HUES48 (cell line): ENCODE measurements around the gene ALOX5.

Source experiments
- H3K27ac ChIP-seq: one replicate; pipeline ENCODE4 v1.7.0; 2013; ENCODE audit warnings: low read depth, low read length, inconsistent platforms
- H3K27me3 ChIP-seq: 2 replicates; pipeline ENCODE4 v1.6.1; 2013; ENCODE audit warnings: mild to moderate bottlenecking, low read length; ENCODE audit not compliant: control insufficient read depth, insufficient read depth
- H3K36me3 ChIP-seq: 2 replicates; pipeline ENCODE4 v1.6.1; 2013; ENCODE audit warnings: low read length; ENCODE audit not compliant: control insufficient read depth, insufficient read depth
- H3K4me1 ChIP-seq: 2 replicates; pipeline ENCODE4 v1.6.1; 2013; ENCODE audit warnings: mild to moderate bottlenecking, low read length; ENCODE audit not compliant: control insufficient read depth, insufficient read depth
- H3K4me3 ChIP-seq: 2 replicates; pipeline ENCODE4 v1.5.1; 2013; ENCODE audit warnings: mild to moderate bottlenecking, low read depth, low read length
- H3K9ac ChIP-seq: 2 replicates; pipeline ENCODE4 v1.6.1; 2013; ENCODE audit warnings: mild to moderate bottlenecking, low read depth, low read length, moderate library complexity
- H3K9me3 ChIP-seq: 2 replicates; pipeline ENCODE4 v1.6.1; 2013; ENCODE audit warnings: low read length; ENCODE audit not compliant: control insufficient read depth, insufficient read depth

The ALOX5 gene

DNA sequence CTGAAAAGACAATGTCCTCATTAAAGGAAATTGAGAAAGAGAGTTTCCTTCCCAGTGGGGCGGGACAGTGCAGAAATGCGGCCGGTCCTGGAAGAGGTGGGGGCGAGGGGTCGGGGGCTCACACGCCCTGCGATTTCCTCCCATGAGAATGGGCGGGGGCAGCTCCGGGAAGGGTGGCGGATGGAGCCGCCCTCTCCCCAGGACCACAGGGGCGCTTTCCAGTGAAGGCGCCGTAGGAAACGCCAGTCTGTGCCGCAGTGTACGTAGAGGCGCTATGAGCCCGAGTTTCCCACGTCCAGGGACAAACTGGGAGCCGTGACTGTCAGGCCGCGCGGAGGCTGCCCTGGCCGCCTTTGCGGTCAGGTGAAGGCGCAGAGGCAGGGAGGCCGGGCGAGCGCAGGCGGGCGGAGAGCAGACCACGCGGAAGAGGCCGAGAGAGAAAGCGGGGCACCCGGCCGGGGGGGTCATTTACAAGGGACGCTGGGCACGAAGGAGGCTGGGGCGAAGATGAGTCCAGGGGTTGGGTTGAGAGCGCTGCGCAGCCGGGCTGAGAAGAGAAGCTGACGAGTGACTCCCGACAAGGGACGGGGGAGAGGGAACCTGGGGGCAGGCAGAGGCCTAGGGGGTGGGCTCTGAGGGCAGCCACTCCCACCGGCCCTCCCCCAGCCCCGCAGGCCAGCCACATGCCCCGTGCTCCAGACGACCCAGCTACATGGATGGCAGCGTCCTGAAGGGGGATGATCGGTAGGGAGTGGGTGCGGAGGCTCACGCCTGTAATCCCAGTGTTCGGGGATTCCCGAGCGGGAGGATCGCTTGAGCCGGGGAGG lies 45.0 kb downstream of the ALOX5 start:
- peak overlapping the region; percentile 73 for H3K9ac ChIP-seq
- no peaks in the 10 kb centered on the region for H3K36me3 ChIP-seq
- no peaks in the 10 kb centered on the region for H3K9me3 ChIP-seq
- no peak overlapping the region for H3K27ac ChIP-seq
- H3K27me3 ChIP-seq: peaks cover 5% of the 10 kb centered on the region; the same call in 1 of the 2 replicates
- peak overlapping the region; percentile 63 for H3K4me3 ChIP-seq
- 0 out of 2 replicates have a peak, but pooled peaks cover 6% of the 10 kb centered on the region for H3K4me1 ChIP-seq

DNA sequence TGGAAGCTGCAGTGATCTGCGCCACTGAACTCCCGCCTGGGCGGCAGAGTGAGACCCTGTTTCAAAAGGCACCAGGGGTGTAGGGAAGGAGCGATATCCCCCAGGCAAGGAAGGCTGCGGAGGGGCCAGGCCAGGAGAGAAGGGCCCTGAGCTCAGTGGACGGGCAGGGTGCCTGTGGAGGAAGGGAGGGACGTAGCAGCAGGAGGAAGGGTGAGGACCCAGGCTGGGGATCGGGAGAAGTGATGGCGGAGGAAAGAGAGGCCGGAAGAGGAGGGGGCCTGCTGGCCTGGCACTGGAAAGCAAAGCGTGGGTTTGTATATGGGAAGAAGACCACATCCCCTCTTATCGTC lies 45.6 kb downstream of the ALOX5 start:
- peak overlapping the region; percentile 73 for H3K9ac ChIP-seq
- no peaks in the 10 kb centered on the region for H3K9me3 ChIP-seq
- H3K27ac ChIP-seq: no peak overlapping the region

DNA sequence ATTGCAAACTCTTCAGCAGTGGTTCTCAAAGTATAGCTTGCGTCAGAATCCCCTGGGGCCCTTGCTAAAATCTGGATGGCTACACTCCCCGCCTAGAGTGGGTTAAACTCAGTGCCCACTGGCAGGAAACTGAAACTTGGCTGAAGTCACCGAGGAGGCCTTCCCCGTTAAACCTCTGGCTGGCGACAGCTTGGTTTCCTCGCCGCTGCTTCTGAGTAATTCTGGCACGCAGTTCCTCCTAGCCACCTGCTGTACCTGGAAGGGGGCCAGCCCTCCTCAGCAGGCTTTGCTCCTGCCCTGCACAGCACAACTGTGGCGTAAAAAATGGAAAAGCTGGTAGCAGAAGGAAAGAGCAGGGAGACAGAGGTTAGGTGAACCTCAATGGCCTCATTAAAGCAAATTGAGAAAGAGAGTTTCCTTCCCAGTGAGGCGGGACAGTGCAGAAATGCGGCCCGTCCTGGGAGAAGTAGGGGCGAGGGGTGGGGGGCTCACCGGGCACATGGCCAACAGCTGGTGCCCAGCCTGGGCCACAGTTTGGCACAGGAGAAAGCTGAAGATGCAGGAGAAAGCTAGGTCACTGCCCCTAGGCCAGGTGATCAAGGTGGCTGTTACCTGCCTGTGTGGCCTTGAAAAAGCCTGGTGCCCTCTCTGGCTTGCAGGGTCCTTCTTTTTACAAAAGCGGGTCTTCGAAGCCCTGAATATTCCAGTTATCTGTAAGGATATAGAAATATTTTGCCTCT lies 46.6 kb downstream of the ALOX5 start:
- no peak overlapping the region for H3K9ac ChIP-seq
- no peaks in the 10 kb centered on the region for H3K9me3 ChIP-seq
- no peaks in the 10 kb centered on the region for H3K36me3 ChIP-seq
- no peak overlapping the region for H3K27ac ChIP-seq
- H3K4me3 ChIP-seq: no peak overlapping the region
- H3K4me1 ChIP-seq: 0 out of 2 replicates have a peak, but pooled peaks cover 6% of the 10 kb centered on the region
- peaks cover 5% of the 10 kb centered on the region; the same call in 1 of the 2 replicates for H3K27me3 ChIP-seq

More for the DNA sequence above, 45.6 kb downstream of the ALOX5 start:
- Histone ChIP-seq H3K4me1 (0 out of 2 replicates have a peak, but pooled peaks cover 6% of the 10 kb centered on the region), H3K27me3 (peaks cover 5% of the 10 kb centered on the region; the same call in 1 of the 2 replicates), H3K36me3 (no peaks in the 10 kb centered on the region), H3K4me3 (peak overlapping the region; percentile 63)

DNA sequence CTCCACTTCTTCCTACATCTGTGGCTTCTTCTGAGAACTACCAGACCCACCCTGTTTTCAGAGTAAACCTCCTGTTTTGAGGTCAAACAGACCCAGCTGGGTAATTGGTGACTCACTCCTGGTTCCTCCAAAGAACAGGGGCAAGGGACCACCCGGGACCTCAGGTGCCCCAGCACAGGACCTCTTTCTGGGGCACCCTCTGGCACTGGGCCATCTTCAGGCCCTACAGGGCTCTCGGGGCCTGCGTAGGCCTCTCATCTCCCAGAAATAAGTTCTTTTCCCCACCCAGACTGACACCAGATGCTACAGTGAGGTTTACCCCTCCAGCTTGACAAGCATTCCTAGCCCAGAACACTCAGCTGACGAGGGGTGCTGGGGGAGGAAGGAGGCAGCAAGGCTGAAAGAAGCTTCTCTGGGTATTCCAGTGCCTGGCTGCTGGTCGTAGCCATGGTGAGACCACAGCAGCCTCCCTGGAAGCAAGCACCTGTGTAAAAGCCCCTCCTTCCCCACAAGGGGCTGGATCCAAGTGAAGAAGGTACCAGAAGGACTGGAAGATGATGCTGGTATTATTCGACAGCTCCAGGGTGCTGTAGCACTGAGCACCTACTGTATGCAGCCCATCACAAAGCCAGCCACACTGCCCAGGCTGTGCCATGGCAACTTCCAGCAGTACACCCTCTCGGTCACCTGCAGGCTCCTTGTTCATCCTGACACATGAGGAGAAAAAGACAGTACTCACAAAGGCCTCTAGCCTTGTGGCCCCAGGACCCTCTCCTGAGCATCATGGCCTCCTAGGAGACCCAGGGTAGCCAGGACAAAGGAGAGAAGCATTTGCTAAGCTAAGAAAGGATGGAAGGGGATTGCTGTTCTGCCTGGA lies 47.4 kb downstream of the ALOX5 start:
- Histone ChIP-seq H3K4me3 (no peak overlapping the region), H3K4me1 (0 out of 2 replicates have a peak, but pooled peaks cover 6% of the 10 kb centered on the region), H3K9me3 (no peaks in the 10 kb centered on the region), H3K27me3 (peaks cover 5% of the 10 kb centered on the region; the same call in 1 of the 2 replicates), H3K9ac (no peak overlapping the region), H3K27ac (no peak overlapping the region), H3K36me3 (no peaks in the 10 kb centered on the region)

DNA sequence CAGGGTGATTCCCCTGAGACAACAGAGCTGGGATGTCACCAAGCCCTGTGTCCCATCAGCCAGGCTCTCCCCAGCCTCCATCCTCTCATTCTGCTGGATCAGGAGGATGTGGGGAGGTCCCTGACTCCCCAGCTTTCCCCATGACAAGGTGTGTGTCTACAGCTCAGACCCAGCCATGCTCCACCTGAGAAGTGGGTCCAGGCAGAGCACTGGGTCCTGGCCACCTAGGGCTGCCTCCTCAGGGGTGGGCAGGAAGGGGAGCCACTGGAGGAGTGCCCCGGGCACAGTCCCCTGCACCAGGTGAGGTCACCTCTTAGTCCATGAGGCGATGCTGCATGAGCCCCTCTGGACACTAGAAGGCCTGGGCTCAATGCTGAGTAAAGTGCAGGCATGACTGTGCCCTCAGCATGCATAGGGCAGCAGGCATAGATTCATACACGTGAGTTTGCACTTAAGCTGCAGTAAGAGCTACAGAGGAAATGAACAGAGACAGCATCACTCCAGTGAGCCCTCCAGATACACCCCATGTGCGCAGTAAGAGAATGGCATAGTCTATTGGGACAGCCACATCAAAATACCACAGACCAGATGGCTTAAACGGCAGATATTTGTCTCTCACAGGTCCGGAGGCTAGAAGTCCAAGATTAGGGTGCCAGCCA lies 48.3 kb downstream of the ALOX5 start:
- H3K9me3 ChIP-seq: no peaks in the 10 kb centered on the region
- no peak overlapping the region for H3K9ac ChIP-seq
- peaks cover 5% of the 10 kb centered on the region; the same call in 1 of the 2 replicates for H3K27me3 ChIP-seq
- H3K27ac ChIP-seq: no peak overlapping the region
- 0 out of 2 replicates have a peak, but pooled peaks cover 6% of the 10 kb centered on the region for H3K4me1 ChIP-seq
- H3K4me3 ChIP-seq: no peak overlapping the region
- H3K36me3 ChIP-seq: no peaks in the 10 kb centered on the region

DNA sequence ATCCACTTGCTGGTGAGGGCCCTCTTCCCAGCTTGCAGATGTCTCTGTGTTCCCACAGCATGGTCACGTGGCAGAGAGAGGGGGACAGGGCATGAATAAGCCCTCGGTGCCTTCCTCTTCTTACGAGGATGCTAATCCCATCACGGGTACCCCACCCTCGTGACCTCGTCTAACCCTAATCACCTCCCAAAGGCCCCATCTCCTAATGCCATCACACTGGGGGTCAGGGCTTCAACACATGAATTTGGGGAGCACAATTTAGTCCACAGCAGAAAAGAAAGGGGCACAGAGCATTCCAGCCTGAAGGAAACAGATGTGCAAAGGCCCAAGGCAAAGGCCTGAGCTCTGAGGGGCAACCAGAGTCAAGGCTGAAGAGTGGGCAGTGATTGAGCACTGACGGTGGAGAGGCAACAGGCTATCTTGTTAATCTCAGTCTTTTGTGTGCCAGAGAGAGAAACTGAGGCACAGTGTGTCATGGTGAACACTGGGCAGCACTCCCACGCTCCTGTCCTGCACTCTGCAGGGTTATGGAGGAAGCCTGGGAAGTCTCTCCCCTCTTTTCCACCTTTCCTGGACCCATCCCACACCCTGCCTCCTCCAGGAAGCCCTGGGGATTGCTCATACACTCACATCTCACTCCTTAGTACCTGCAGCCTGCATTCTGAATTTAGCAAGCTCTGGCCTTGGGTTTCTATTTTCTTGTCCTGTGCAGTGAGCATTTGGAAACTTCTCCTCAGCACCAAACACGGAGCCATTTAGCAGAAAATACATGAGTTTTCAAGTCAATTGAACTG lies 49.0 kb downstream of the ALOX5 start:
- H3K9ac ChIP-seq: no peak overlapping the region
- no peak overlapping the region for H3K27ac ChIP-seq
- H3K4me1 ChIP-seq: peaks cover 6% of the 10 kb centered on the region; the same call in 1 of the 2 replicates
- no peaks in the 10 kb centered on the region for H3K36me3 ChIP-seq
- H3K9me3 ChIP-seq: no peaks in the 10 kb centered on the region
- no peak overlapping the region for H3K4me3 ChIP-seq
- peaks cover 5% of the 10 kb centered on the region; the same call in 1 of the 2 replicates for H3K27me3 ChIP-seq

DNA sequence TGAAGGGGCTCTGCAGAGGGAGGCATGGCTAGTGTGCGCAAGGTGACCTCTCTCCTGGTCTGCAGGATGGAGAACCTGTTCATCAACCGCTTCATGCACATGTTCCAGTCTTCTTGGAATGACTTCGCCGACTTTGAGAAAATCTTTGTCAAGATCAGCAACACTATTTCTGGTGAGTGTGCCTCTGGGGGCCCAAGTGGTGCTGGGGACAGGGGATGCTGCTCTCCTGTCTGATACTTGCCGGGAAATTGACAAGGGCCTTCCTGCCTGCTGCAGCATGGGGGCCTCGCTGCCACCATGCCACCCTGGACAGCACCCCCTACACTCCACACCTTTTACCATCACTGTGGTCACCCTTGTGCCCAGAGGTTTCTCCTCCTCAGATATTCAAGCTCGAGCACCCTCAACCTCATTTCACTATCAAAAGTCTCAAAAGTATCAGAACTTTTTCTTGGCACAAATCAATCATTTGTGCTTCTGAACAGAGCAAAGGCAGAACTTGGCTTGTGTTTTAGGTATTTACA lies 50.0 kb downstream of the ALOX5 start:
- H3K27me3 ChIP-seq: no peaks in the 10 kb centered on the region
- H3K27ac ChIP-seq: no peak overlapping the region
- no peak overlapping the region for H3K4me3 ChIP-seq
- peaks cover 9% of the 10 kb centered on the region; the same call in 1 of the 2 replicates for H3K4me1 ChIP-seq
- no peak overlapping the region for H3K9ac ChIP-seq
- H3K36me3 ChIP-seq: no peaks in the 10 kb centered on the region
- H3K9me3 ChIP-seq: no peaks in the 10 kb centered on the region

DNA sequence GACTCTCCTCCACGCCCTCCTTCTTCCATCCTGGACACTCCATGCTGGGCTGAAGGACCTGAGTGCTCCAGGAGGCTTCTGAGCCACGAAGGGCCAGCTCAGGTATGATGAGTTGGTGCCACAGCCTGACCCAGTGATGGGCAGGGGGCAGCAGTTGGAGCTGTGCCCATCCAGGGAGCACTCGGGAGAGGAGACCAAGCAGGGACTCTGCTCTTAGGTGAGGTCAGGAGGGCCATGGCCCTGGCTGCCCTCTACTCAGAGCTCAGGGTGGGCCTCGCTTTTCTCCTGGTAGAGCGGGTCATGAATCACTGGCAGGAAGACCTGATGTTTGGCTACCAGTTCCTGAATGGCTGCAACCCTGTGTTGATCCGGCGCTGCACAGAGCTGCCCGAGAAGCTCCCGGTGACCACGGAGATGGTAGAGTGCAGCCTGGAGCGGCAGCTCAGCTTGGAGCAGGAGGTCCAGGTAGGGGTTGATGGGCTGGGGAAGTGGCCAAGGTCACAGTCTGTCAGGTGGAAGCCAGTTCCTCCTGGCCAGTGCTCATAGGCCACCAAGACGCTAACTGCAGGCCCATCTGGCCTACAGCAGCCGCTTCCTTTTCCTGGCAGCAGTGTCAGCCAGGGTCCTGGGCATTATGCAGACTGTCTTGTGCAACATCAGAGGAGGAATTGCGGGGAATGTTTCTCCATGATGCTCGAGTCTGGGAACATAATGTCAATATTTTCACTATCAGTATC lies 50.8 kb downstream of the ALOX5 start:
- no peak overlapping the region for H3K9ac ChIP-seq
- no peak overlapping the region for H3K4me3 ChIP-seq
- no peaks in the 10 kb centered on the region for H3K36me3 ChIP-seq
- no peak overlapping the region for H3K27ac ChIP-seq
- peaks cover 7% of the 10 kb centered on the region; the same call in 1 of the 2 replicates for H3K4me1 ChIP-seq
- H3K9me3 ChIP-seq: no peaks in the 10 kb centered on the region
- H3K27me3 ChIP-seq: no peaks in the 10 kb centered on the region
